GM06990 (cell line): ENCODE measurements around the gene APPL2.

ENCODE experiments used
- DNase-seq: peaks from one replicate; pipeline ENCODE4 v3.0.0-alpha.2; 2011; ENCODE audit not compliant: insufficient read length; ENCODE audit errors: extremely low read depth
- H3K27me3 ChIP-seq: replicated peaks from 2 replicates; pipeline ENCODE4 v1.6.0; 2011; ENCODE audit warnings: low read length; ENCODE audit not compliant: control insufficient read depth, insufficient read depth
- H3K36me3 ChIP-seq: 2 replicates; pipeline ENCODE4 v1.5.1; 2011; ENCODE audit warnings: low read length; ENCODE audit not compliant: control insufficient read depth, insufficient read depth
- H3K4me3 ChIP-seq: replicated peaks from 2 replicates; pipeline ENCODE4 v1.5.1; 2011; ENCODE audit warnings: low read depth, mild to moderate bottlenecking, control low read depth, low read length
- CTCF ChIP-seq: IDR thresholded peaks from 2 replicates; pipeline ENCODE4 v1.5.1; 2011; ENCODE audit warnings: low read length, control low read depth, mild to moderate bottlenecking, inconsistent platforms; ENCODE audit not compliant: insufficient read depth, poor library complexity, severe bottlenecking

The APPL2 gene

GRCh38 chr12:105224399-105224798, 11.6 kb downstream of the APPL2 start:
- Histone ChIP-seq H3K4me3 (no peak overlapping the region), H3K27me3 (no peaks in the 10 kb centered on the region), H3K36me3 (no peaks in the 10 kb centered on the region; the same call in none of the 2 replicates)
- TF ChIP-seq CTCF: no peak
- DNase-seq: no peak

DNA sequence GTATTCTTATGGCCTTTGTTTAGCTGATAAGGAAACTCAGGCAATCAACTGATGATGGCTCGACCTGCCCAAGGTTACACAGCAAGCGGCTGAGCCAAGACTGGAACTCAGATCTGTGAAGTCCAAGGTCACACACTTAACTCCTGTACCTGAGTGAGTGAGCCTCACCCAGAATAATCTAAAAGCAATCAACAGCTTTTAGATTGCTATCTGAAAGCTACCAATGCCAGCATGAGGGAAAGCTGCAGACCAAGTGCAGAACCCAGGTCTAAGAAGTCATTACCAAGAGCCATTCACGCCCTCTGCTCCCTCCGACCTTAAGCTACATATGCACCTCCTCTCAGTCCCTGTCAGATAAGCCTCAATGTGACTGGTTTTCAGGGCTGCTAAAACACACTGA, 12.1 kb downstream of the APPL2 start:
- no peak for DNase-seq
- Histone ChIP-seq H3K27me3 (no peaks in the 10 kb centered on the region), H3K4me3 (no peak overlapping the region), H3K36me3 (no peaks in the 10 kb centered on the region; the same call in none of the 2 replicates)
- no peak for TF ChIP-seq CTCF

GRCh38 chr12:105223352-105223845, 12.6 kb downstream of the APPL2 start:
- H3K36me3 ChIP-seq: no peaks in the 10 kb centered on the region; the same call in none of the 2 replicates
- DNase-seq: no peak
- H3K27me3 ChIP-seq: no peaks in the 10 kb centered on the region
- no peak overlapping the region for H3K4me3 ChIP-seq
- TF ChIP-seq CTCF: no peak

GRCh38 chr12:105222726-105223351, 13.1 kb downstream of the APPL2 start:
- TF ChIP-seq CTCF: no peak
- no peak overlapping the region for H3K4me3 ChIP-seq
- H3K36me3 ChIP-seq: no peaks in the 10 kb centered on the region; the same call in none of the 2 replicates
- no peak for DNase-seq
- no peaks in the 10 kb centered on the region for H3K27me3 ChIP-seq

- no peak for DNase-seq
- H3K27me3 ChIP-seq: no peaks in the 10 kb centered on the region
- no peak overlapping the region for H3K4me3 ChIP-seq
- TF ChIP-seq CTCF: no peak
- no peaks in the 10 kb centered on the region; the same call in none of the 2 replicates for H3K36me3 ChIP-seq
Observed at GRCh38 chr12:105222284-105222655, 13.7 kb downstream of the APPL2 start.
